ENCODE data around the gene NIPA2.
"Not testable (repeated sequence)": the region's sequence is repeated elsewhere in the genome, so short reads cannot be mapped to it uniquely, and the experiment has no call there.

Gene NIPA2

GRCh38 chr15:22838292-22839042 is at the start of gene NIPA2:
TSS of gene NIPA2 (plus strand) at chr15:22838666. CDS start at chr15:22851732, 13,066 bp downstream.
- DNase-seq, result peak; percentile 85

- DNase-seq, result no peak
These were observed 44.4 kb upstream of the NIPA2 start for GRCh38 chr15:22794063-22794462.

- no peak for DNase-seq
These were observed 43.8 kb upstream of the NIPA2 start for GRCh38 chr15:22794621-22795167.

GRCh38 chr15:22795206-22796063 is 43.0 kb upstream of the NIPA2 start:
- DNase-seq, result no peak

DNA sequence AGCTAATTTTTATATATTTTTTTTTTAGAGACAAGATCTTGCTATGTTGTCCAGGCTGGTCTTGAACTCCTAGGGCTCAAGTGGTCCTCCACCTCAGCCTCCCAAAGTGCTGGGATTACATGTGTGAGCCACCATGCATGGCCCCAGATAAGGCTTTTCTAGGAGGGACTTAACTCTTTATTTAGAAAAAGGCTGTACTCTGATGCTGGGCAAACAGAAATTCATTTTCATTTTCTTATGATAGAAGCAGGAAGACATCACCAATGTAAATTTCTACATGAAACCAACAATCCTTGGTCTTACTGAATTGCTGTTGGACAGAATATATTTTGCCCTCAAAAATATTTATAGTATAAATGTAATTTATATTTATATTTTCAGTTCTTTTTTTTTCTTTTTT is 42.4 kb upstream of the NIPA2 start:
- no peak for DNase-seq

DNA sequence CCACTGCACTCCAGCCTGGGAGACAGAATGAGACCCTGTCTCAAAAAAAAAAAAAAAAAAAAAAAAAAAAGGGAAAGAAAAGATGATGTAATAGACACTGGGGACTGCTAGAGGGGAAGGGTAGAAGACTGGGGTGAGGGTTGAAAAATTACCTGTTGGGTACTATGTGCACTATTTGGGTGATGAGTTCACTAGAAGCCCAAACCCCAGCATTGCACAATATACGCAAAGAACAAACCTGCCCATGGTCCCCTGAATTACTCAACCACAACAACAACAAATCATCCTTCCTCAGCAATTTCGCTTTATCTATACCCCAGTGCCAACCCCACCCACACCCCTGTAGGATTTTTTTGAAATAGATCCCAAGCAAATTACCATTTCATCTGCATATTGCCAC is 38.6 kb upstream of the NIPA2 start:
- no peak for DNase-seq

DNA sequence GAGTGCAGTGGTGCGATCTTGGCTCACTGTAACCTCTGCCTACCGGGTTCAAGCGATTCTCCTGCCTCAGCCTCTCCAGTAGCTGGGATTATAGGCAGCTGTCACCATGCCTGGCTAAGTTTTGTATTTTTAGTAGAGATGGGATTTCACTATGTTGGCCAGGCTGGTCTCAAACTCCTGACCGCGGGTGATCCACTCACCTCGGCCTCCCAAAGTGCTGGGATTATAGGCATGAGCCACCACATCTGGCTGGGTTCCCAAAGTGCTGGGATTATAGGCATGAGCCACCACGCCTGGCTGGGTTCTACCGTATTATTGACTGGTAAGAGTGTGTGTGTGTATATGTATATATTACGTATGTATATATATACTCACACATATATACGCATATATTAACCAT is 35.5 kb upstream of the NIPA2 start:
- not testable (repeated sequence) for DNase-seq

GRCh38 chr15:22806156-22806555 is 32.3 kb upstream of the NIPA2 start:
- DNase-seq, result no peak

DNA sequence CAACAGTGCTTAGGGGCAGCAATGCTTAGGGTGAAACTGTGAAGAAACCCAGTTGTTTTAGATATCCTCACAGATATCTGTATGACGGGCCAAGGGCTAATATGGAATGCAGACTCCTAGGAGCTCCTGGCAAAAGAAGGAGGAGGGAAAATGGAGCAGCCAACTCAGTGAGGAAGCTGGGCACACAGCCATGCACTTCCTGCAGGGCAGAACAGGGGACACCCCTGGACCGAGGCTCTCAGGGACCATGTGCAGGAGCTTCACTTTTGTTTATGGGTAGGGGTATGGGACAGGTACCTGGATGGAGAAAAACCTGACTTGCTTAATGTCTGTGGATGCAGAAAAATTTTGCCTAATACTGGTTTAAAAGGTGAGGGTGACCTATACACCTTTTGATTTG is 31.8 kb upstream of the NIPA2 start:
- no peak for DNase-seq

DNA sequence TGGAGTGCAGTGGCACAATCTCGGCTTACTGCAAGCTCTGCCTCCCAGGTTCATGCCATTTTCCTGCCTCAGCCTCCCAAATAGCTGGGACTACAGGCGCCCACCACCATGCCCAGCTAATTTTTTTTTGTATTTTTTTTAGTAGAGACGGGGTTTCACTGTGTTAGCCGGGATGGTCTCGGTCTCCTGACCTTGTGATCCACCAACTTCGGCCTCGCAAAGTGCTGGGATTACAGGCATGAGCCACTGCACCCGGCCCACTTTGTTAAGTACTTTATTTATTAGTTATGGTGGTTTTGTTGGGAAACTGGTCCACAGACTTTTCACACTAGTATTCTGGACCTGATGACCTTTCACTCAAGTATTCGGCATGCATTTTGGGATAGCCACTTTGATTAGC is 30.6 kb upstream of the NIPA2 start:
- not testable (repeated sequence) for DNase-seq

- no peak for DNase-seq
These were observed 30.2 kb upstream of the NIPA2 start for GRCh38 chr15:22808240-22808639.

DNA sequence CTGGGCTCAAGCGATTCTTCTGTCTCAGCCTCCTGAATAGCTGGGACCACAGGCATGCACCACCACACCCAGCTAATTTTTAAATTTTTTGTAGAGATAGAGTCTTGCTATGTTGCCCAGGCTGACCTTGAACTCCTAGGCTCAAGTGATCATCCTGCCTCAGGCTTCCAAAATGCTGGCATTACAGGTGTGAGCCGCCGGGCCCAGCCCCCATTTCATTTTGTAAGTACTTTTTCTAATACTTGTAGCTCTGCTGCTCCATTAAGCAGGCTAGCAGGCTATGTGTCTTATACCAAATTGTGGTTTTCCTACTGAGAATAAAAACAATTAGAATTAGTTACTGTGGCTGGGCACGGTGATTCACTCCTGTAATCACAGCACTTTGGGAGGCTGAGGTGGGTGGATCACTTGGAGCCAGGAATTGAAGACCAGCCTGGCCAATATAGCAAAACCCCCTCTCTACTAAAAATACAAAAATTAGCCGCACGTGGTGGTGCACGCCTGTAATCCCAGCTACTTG is 29.6 kb upstream of the NIPA2 start:
- no peak for DNase-seq

DNA sequence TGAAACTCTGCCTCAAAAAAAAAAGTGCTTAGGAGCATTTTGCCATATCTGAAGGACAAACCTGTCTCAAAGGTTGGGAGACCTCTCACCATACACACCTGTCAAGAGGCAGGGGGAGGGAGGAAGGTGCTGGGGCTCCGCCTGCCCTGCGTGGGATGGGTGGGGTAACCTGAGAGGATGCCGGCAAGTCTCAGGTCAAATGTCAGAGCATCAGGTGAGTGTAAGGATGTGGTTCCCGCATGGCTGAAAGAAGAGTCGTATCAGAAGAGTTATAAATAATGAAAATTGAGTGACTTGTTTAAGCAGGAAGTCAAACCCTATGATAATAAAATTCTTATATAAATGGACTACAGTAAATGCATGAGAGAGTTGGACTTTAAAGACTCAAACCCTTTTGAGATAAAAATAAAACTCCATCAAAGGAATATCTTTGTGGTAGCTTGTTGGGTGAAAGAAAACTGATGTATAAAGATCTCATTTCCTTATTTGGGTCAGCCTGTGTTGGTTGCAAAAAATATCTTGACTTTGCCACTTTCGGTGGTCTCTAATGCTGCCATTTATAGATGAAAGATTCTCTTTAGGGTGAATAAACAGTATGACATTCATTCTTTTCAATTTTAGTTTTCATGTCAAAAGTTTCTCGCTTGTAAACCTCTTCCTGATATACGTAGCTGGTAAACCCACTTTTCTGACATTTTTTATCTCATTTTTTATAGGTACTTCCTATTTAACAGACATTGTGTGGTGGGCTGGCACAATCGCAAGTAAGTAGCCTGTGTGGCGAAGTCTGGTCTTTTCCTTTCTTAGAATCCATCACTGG is 28.2 kb upstream of the NIPA2 start:
- DNase-seq, result no peak

DNA sequence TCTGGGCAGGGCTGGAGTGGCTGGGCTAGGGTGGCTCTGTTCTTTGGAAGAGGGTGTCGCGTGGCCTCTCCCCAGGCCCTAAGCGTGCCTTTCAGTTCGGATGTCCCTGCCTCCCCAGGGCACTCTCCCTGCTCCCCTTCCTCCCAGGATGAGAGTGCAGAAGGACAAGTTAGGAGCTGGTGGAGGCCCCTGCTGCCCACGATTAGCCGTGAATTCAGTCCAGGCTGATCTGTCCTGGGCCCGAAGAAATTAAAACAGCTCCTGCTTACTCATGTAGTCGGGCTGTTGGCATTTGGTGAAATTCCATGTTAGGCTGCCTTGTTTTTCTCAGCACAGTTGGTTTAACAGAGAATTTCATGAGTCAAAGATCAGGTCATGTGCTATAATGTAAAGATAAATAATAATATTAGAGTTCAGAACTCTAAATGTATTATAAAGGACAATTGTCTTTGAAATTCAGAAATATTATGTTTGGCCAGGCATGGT is 27.6 kb upstream of the NIPA2 start:
- no peak for DNase-seq

DNA sequence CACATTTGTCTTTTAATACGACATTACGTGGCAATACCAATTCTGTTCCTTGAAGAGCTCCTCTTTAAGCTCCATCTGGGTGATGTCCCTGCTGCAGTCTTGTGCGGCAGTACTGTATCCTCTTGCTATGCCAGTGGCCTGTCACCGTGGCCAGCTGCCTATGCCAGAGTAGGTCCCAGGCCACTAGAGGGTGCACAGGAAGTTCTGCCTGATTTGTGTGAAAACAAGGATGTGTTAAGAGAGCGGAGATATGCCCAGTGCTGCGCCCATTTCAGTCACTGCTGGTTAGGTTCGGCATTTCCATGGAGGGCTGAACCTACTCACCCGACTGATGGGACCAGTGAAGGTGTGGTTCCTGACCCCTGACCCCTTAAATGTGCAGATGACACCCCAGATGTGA is 26.8 kb upstream of the NIPA2 start:
- DNase-seq, result no peak

GRCh38 chr15:22813844-22814243 is 24.6 kb upstream of the NIPA2 start:
- DNase-seq, result no peak

GRCh38 chr15:22815766-22816165 is 22.7 kb upstream of the NIPA2 start:
- no peak for DNase-seq

DNA sequence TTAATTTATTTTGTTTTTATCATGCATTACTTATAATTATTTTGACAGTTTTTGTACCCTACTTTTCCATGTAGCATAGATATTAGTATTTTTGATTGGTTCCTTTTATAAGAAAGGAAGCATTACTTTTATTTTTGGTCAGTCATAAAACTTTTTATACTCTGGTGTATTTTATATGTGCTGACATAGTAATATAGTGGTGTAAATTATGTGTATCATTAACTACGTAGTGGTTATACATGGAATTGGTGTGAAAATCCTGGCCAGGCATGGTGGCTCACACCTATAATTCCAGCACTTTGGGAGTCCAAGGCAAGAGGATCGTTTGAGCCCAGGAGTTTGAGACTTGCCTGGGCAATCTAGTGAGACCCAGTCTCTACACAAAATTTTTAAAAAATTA is 18.8 kb upstream of the NIPA2 start:
- no peak for DNase-seq

DNA sequence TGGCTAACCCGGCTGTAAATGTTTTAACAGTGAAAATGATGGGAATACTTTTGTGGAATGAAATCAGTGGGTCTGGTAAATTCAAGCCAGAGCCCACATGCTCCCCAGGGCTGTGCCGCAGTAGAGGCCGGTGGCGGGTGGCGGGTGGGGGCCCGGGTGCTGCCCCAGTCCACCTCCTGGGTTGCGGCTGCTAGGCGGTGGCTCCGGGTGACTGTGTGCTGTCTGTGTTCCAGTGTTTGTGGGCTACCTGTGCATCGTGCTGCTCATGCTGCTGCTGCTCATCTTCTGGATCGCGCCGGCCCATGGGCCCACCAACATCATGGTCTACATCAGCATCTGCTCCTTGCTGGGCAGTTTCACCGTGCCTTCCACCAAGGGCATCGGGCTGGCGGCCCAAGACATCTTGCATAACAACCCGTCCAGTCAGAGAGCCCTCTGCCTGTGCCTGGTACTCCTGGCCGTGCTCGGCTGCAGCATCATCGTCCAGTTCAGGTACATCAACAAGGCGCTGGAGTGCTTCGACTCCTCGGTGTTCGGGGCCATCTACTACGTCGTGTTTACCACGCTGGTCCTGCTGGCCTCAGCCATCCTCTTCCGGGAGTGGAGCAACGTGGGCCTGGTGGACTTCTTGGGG is 14.9 kb upstream of the NIPA2 start:
- no peak for DNase-seq

DNA sequence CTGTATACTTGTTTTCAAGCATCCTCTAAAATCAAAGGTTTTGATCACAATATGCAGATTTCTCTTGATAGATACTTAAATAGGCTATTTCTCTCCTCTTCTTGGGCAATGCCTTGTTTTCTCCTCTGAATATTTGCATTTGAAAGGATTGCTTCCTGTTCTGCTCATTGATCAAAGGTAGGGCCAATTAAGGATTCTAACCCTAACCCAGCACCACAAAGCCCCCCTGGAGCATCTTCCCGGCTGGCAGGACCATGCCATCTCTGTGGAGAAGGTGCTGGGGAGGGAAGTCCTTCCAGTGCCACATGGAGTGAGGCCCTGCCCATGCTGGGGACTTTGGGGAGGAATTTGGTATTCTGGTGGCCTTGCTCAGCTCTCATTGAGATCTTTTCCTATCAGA is 11.3 kb upstream of the NIPA2 start:
- DNase-seq, result no peak

GRCh38 chr15:22831473-22831872 is 7.0 kb upstream of the NIPA2 start:
- no peak for DNase-seq

- DNase-seq, result no peak
These were observed 705 bp downstream of the NIPA2 start for GRCh38 chr15:22839046-22839695.

All from NCI-H226 (cell line).